GM19463 (cell line): ENCODE results near the gene CMBL.
"Not testable (repeated sequence)": the region's sequence is repeated elsewhere in the genome, so short reads cannot be mapped to it uniquely, and the experiment has no call there.

Source experiments
- ATAC-seq: cut with Tn5 transposase; IDR thresholded peaks from one replicate; pipeline ENCODE4 v1.9.1; 2021; ENCODE audit warnings: mild to moderate bottlenecking, moderate library complexity; ENCODE audit not compliant: unreplicated experiment

The CMBL gene

GRCh38 chr5:10262121-10262774, 45.5 kb downstream of the CMBL start:
- ATAC-seq = no peak

- ATAC-seq = no peak
Observed at GRCh38 chr5:10261065-10261464, 46.6 kb downstream of the CMBL start.

GRCh38 chr5:10259899-10260298, 47.8 kb downstream of the CMBL start:
- ATAC-seq = no peak

GRCh38 chr5:10257870-10258269, 49.8 kb downstream of the CMBL start:
- no peak for ATAC-seq

GRCh38 chr5:10254686-10255085, 53.0 kb downstream of the CMBL start:
- ATAC-seq = no peak

GRCh38 chr5:10253390-10253789, 54.3 kb downstream of the CMBL start:
- no peak for ATAC-seq

GRCh38 chr5:10251405-10251804, 56.3 kb downstream of the CMBL start:
- ATAC-seq = no peak

- ATAC-seq = no peak
Observed at GRCh38 chr5:10250806-10251276, 56.9 kb downstream of the CMBL start.

GRCh38 chr5:10249948-10250805, 57.5 kb downstream of the CMBL start, which contains the start of gene CCT5:
CCT5 (plus strand) TSS chr5:10250280; CDS start chr5:10250341, 61 bp downstream.
- peak; percentile 70 for ATAC-seq

GRCh38 chr5:10248378-10249260, 59.1 kb downstream of the CMBL start:
- ATAC-seq = peak; percentile 0

- ATAC-seq = not testable (repeated sequence)
Observed at GRCh38 chr5:10247217-10247616, 60.5 kb downstream of the CMBL start.

GRCh38 chr5:10246761-10247160, 60.9 kb downstream of the CMBL start:
- no peak for ATAC-seq

- ATAC-seq = no peak
Observed at GRCh38 chr5:10244342-10244944, 63.3 kb downstream of the CMBL start.

- peak; percentile 74 for ATAC-seq
Observed at GRCh38 chr5:10243660-10244240, 64.0 kb downstream of the CMBL start.

GRCh38 chr5:10235350-10235749, 72.4 kb downstream of the CMBL start:
- no peak for ATAC-seq

GRCh38 chr5:10233505-10233904, 74.2 kb downstream of the CMBL start:
- no peak for ATAC-seq

GRCh38 chr5:10233011-10233410, 74.7 kb downstream of the CMBL start:
- no peak for ATAC-seq

- no peak for ATAC-seq
Observed at GRCh38 chr5:10232386-10232785, 75.3 kb downstream of the CMBL start.

GRCh38 chr5:10229306-10230048, 78.2 kb downstream of the CMBL start:
- no peak for ATAC-seq

- ATAC-seq = no peak
Observed at GRCh38 chr5:10228288-10228687, 79.4 kb downstream of the CMBL start.
